Fibroblast of lung (primary cell): ENCODE results near the gene CDHR2. TPM values are rescaled to one million over a fixed set of nuclear protein-coding genes. Genes with fewer than 3 reads are reported as not detected.

Source experiments
- DNase-seq, 2 donors: peaks; one replicate each; pipeline versions ENCODE4 v3.0.0 to v3.0.0-alpha.2; 2010; ENCODE audit warnings: low read depth in 2 of 2
- H2AFZ ChIP-seq: 2 replicates; pipeline ENCODE4 v1.5.1; 2012; ENCODE audit warnings: low read length, control low read depth, inconsistent platforms
- H3K27ac ChIP-seq: 2 replicates; pipeline ENCODE4 v1.5.1; 2011; ENCODE audit warnings: low read length, control low read depth; ENCODE audit not compliant: insufficient read depth
- H3K27me3 ChIP-seq: 2 replicates; pipeline ENCODE4 v1.5.1; 2011; ENCODE audit warnings: mild to moderate bottlenecking, low read length; ENCODE audit not compliant: control insufficient read depth, insufficient read depth
- H3K36me3 ChIP-seq: 2 replicates; pipeline ENCODE4 v1.5.1; 2011; ENCODE audit warnings: low read length; ENCODE audit not compliant: control insufficient read depth, insufficient read depth
- H3K4me1 ChIP-seq: 2 replicates; pipeline ENCODE4 v1.5.1; 2011; ENCODE audit warnings: low read length; ENCODE audit not compliant: control insufficient read depth, insufficient read depth; ENCODE audit errors: extremely low read depth
- H3K4me2 ChIP-seq: 2 replicates; pipeline ENCODE4 v1.5.1; 2011; ENCODE audit warnings: low read length, control low read depth; ENCODE audit not compliant: insufficient read depth; ENCODE audit errors: extremely low read depth
- H3K4me3 ChIP-seq, 4 experiments: fragments of 200-600 bp in 1 of 4; sonication (generic) in 1 of 4; replicated peaks in 1 of 4; 2 replicates each; pipeline ENCODE4 v1.5.1; 2011 to 2016; ENCODE audit warnings: low read length in 4 of 4, low read depth in 3 of 4, mild to moderate bottlenecking in 3 of 4, control low read depth in 2 of 4, inconsistent platforms in 1 of 4, mixed read lengths in 1 of 4; ENCODE audit not compliant: insufficient read depth in 1 of 4; ENCODE audit errors: control extremely low read depth in 1 of 4
- H3K79me2 ChIP-seq: 2 replicates; pipeline ENCODE4 v1.5.1; 2012; ENCODE audit warnings: mild to moderate bottlenecking, low read length, inconsistent platforms; ENCODE audit not compliant: control insufficient read depth, insufficient read depth
- H3K9ac ChIP-seq: 2 replicates; pipeline ENCODE4 v1.5.1; 2011; ENCODE audit warnings: mild to moderate bottlenecking, low read length, control low read depth; ENCODE audit not compliant: insufficient read depth
- H3K9me3 ChIP-seq: 2 replicates; pipeline ENCODE4 v1.5.1; 2012; ENCODE audit warnings: low read depth, low read length; ENCODE audit not compliant: control insufficient read depth, insufficient read depth
- H4K20me1 ChIP-seq: 2 replicates; pipeline ENCODE4 v1.5.1; 2011; ENCODE audit warnings: low read length; ENCODE audit not compliant: control insufficient read depth, insufficient read depth; ENCODE audit errors: extremely low read depth
- CTCF ChIP-seq, 2 donors: IDR thresholded peaks in 1 of 2; conservative IDR thresholded peaks in 1 of 2; 1 replicate in 1 of 2; 2 replicates in 1 of 2; pipeline ENCODE4 v1.5.1; 2011 to 2012; ENCODE audit warnings: low read length in 2 of 2, control low read depth in 1 of 2, inconsistent platforms in 1 of 2, low read depth in 1 of 2, mild to moderate bottlenecking in 1 of 2
- EZH2 ChIP-seq: IDR thresholded peaks from 2 replicates; pipeline ENCODE4 v1.5.1; 2012; ENCODE audit warnings: low read length, control low read depth, mild to moderate bottlenecking; ENCODE audit errors: missing control alignments
- polyA plus RNA-seq, 2 donors: library from polyadenylated mRNA; depleted of rRNA in 1 of 2; stranded (reverse) in 1 of 2; unstranded in 1 of 2; fragments of >200 nt; gene quantifications; 2 replicates each; pipeline ENCODE4 v1.2.1, GENCODE V29; 2011 to 2012; ENCODE audit warnings: missing spikeins in 1 of 2
- total RNA-seq: library from RNA; depleted of rRNA; stranded (reverse); fragments of >200 nt; gene quantifications from 2 replicates; pipeline ENCODE4 v1.2.1, GENCODE V29; 2014

CDHR2 gene
- total and polyA plus RNA-seq, 2 donors (not counting 1 experiment from before 2014, with no cell fraction given) = under 0.01 TPM; not detected in 1

- Histone ChIP-seq H3K27me3 (no peaks in the 10 kb centered on the region), H3K27ac (peak overlapping the region; percentile 94), H3K4me1 (peaks cover 18% of the 10 kb centered on the region), H3K4me3 (peak overlapping the region; percentile 73 to 91 (median 88)), H4K20me1 (no peaks in the 10 kb centered on the region), H3K4me2 (peak overlapping the region; percentile 92), H3K9ac (peak overlapping the region; percentile 64), H2AFZ (no peak overlapping the region), H3K36me3 (peaks cover 2% of the 10 kb centered on the region), H3K9me3 (no peaks in the 10 kb centered on the region), H3K79me2 (peaks cover 17% of the 10 kb centered on the region)
- TF ChIP-seq EZH2 (no peak), CTCF (conservative IDR thresholded peaks at IDR 0.05 in 1 of 2, IDR thresholded peaks at IDR 0.05 in 1 of 2; ENCODE audit: low read depth in 1 of 2, low read length in 2 of 2) (no peak)
- peak in 1 of 2 donors; percentile 9 for DNase-seq
Measured at GRCh38 chr5:176535664-176536131, 13.4 kb upstream of the CDHR2 start.

GRCh38 chr5:176536132-176536901 lies 12.8 kb upstream of the CDHR2 start:
- DNase-seq = peak; percentile 79 to 81
- Histone ChIP-seq H3K27me3 (no peaks in the 10 kb centered on the region), H3K4me3 (peak overlapping the region; percentile 73 to 91 (median 88)), H3K4me1 (peaks cover 18% of the 10 kb centered on the region), H3K4me2 (peak overlapping the region; percentile 92), H3K9ac (peak overlapping the region; percentile 64), H2AFZ (no peak overlapping the region), H4K20me1 (no peaks in the 10 kb centered on the region), H3K36me3 (no peaks in the 10 kb centered on the region), H3K27ac (peak overlapping the region; percentile 94), H3K9me3 (no peaks in the 10 kb centered on the region), H3K79me2 (peaks cover 17% of the 10 kb centered on the region)
- no peak for TF ChIP-seq CTCF (conservative IDR thresholded peaks at IDR 0.05 in 1 of 2, IDR thresholded peaks at IDR 0.05 in 1 of 2; ENCODE audit: low read depth in 1 of 2, low read length in 2 of 2)
- no peak for TF ChIP-seq EZH2

- peak within 1 kb of the TSS; percentile 89 for H2AFZ ChIP-seq
- no peaks in the 10 kb centered on the region for H4K20me1 ChIP-seq
- peak within 1 kb of the TSS; percentile 93 for H3K4me2 ChIP-seq
- H3K79me2 ChIP-seq = peaks cover 17% of the 10 kb centered on the region
- H3K4me3 ChIP-seq = peak within 1 kb of the TSS; percentile 73 to 91 (median 88)
- H3K36me3 ChIP-seq = no peaks in the 10 kb centered on the region
- TF ChIP-seq CTCF (conservative IDR thresholded peaks at IDR 0.05 in 1 of 2, IDR thresholded peaks at IDR 0.05 in 1 of 2; ENCODE audit: low read depth in 1 of 2, low read length in 2 of 2) = no peak
- no peak for TF ChIP-seq EZH2
- peak within 1 kb of the TSS; percentile 64 for H3K9ac ChIP-seq
- peaks cover 18% of the 10 kb centered on the region for H3K4me1 ChIP-seq
- peak; percentile 97 to 98 for DNase-seq
- no peaks in the 10 kb centered on the region for H3K27me3 ChIP-seq
- peak within 1 kb of the TSS; percentile 94 for H3K27ac ChIP-seq
- no peaks in the 10 kb centered on the region for H3K9me3 ChIP-seq
Measured at GRCh38 chr5:176536902-176537553, 12.1 kb upstream of the CDHR2 start, which contains the start of gene RNF44. TSS of gene RNF44 (minus strand) at chr5:176537402. CDS start at chr5:176532472, 4,930 bp downstream.
